Neural progenitor cell (in vitro differentiated cells): ENCODE results near the gene EHMT1.

Source experiments
- EZH2 ChIP-seq: fragments of 200-600 bp; sonication (generic); IDR thresholded peaks from 2 replicates; pipeline ENCODE4 v1.6.1; 2017; ENCODE audit warnings: antibody characterized with exemption, mild to moderate bottlenecking, moderate library complexity
- EZH2phosphoT487 ChIP-seq: fragments of 200-600 bp; sonication (generic); IDR thresholded peaks from 2 replicates; pipeline ENCODE4 v1.6.1; 2017; ENCODE audit warnings: antibody characterized with exemption
- TF ChIP-seq, protein P1 (sequence below): fragments of 200-600 bp; sonication (generic); IDR thresholded peaks from 2 replicates; pipeline ENCODE4 v1.5.1; 2017; ENCODE audit warnings: antibody characterized with exemption, mild to moderate bottlenecking

GRCh38 chr9:137733429-137733828 is 114.6 kb downstream of the EHMT1 start:
- TF ChIP-seq, protein P1, sequence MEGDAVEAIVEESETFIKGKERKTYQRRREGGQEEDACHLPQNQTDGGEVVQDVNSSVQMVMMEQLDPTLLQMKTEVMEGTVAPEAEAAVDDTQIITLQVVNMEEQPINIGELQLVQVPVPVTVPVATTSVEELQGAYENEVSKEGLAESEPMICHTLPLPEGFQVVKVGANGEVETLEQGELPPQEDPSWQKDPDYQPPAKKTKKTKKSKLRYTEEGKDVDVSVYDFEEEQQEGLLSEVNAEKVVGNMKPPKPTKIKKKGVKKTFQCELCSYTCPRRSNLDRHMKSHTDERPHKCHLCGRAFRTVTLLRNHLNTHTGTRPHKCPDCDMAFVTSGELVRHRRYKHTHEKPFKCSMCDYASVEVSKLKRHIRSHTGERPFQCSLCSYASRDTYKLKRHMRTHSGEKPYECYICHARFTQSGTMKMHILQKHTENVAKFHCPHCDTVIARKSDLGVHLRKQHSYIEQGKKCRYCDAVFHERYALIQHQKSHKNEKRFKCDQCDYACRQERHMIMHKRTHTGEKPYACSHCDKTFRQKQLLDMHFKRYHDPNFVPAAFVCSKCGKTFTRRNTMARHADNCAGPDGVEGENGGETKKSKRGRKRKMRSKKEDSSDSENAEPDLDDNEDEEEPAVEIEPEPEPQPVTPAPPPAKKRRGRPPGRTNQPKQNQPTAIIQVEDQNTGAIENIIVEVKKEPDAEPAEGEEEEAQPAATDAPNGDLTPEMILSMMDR: no peak
- no peak for TF ChIP-seq EZH2
- no peak for TF ChIP-seq EZH2phosphoT487
